SHP77 treated with DMSO at 0.1 percent for 48 hours (cell line): Measurements from ENCODE around the gene HOXB3.

Source experiments
- DNase-seq: peaks from one replicate; lab custom pipeline; 2025; lab: John Stamatoyannopoulos, UW

HOXB3 gene

GRCh38 chr17:48589831-48590606, at the start of gene HOXB3:
Gene HOXB3, minus strand, starts transcription at chr17:48590241. Its CDS starts 37,767 bp downstream, at chr17:48552474.
- DNase-seq: no peak

- no peak for DNase-seq
These were observed 49.1 kb upstream of the HOXB3 start for GRCh38 chr17:48639136-48639535.

GRCh38 chr17:48637323-48638260, 47.6 kb upstream of the HOXB3 start:
- DNase-seq: no peak

- DNase-seq: peak; percentile 26
These were observed 46.4 kb upstream of the HOXB3 start for GRCh38 chr17:48636177-48637018.

GRCh38 chr17:48634493-48635208, 44.6 kb upstream of the HOXB3 start:
- no peak for DNase-seq

GRCh38 chr17:48633266-48633677, 43.2 kb upstream of the HOXB3 start:
- no peak for DNase-seq

GRCh38 chr17:48632579-48633265, 42.7 kb upstream of the HOXB3 start:
- no peak for DNase-seq

- DNase-seq: no peak
These were observed 41.9 kb upstream of the HOXB3 start for GRCh38 chr17:48631693-48632578.

- DNase-seq: no peak
These were observed 41.1 kb upstream of the HOXB3 start for GRCh38 chr17:48630925-48631692.

GRCh38 chr17:48630009-48630924, 40.2 kb upstream of the HOXB3 start:
- DNase-seq: no peak

GRCh38 chr17:48629411-48629759, 39.3 kb upstream of the HOXB3 start:
- no peak for DNase-seq

- DNase-seq: no peak
These were observed 38.8 kb upstream of the HOXB3 start for GRCh38 chr17:48628649-48629410.

GRCh38 chr17:48627623-48628521, 37.8 kb upstream of the HOXB3 start:
- DNase-seq: no peak

GRCh38 chr17:48627118-48627597, 37.1 kb upstream of the HOXB3 start:
- DNase-seq: no peak

- peak; percentile 80 for DNase-seq
These were observed 36.4 kb upstream of the HOXB3 start, which contains the start of gene HOXB9 for GRCh38 chr17:48626245-48627117. Gene HOXB9, minus strand, starts transcription at chr17:48626358. Its CDS starts 89 bp downstream, at chr17:48626269.
